Liver (tissue), 9 donors: ENCODE data around the gene DAZL. TPM values are rescaled to one million over a fixed set of nuclear protein-coding genes. Genes with fewer than 3 reads are reported as not detected.

Experiments used
- DNase-seq: peaks from one replicate; pipeline ENCODE4 v3.0.0-alpha.2; 2017; ENCODE audit warnings: low spot score
- H3K27ac ChIP-seq, 2 donors: one replicate each; pipeline ENCODE4 v1.7.0; 2013; ENCODE audit warnings: inconsistent platforms in 2 of 2, low read length in 2 of 2, control low read depth in 1 of 2, low read depth in 1 of 2, mild to moderate bottlenecking in 1 of 2
- H3K27me3 ChIP-seq, 4 donors: one replicate each; pipeline versions ENCODE4 v1.6.1 to v1.7.0; 2013; ENCODE audit warnings: low read length in 3 of 4, inconsistent platforms in 1 of 4, mild to moderate bottlenecking in 1 of 4, moderate library complexity in 1 of 4; ENCODE audit not compliant: control insufficient read depth in 4 of 4, insufficient read depth in 4 of 4
- H3K36me3 ChIP-seq, 4 donors: one replicate each; pipeline versions ENCODE4 v1.6.1 to v1.7.0; 2013; ENCODE audit warnings: low read length in 3 of 4, mild to moderate bottlenecking in 3 of 4, low read depth in 1 of 4, moderate library complexity in 1 of 4; ENCODE audit not compliant: control insufficient read depth in 4 of 4, insufficient read depth in 3 of 4
- H3K4me1 ChIP-seq, 4 donors: one replicate each; pipeline versions ENCODE4 v1.6.1 to v1.7.0; 2013; ENCODE audit warnings: low read length in 3 of 4, mild to moderate bottlenecking in 3 of 4, moderate library complexity in 1 of 4; ENCODE audit not compliant: control insufficient read depth in 4 of 4, insufficient read depth in 4 of 4
- H3K4me3 ChIP-seq, 3 donors: one replicate each; pipeline versions ENCODE4 v1.6.1 to v1.7.0; 2013; ENCODE audit warnings: low read length in 3 of 3, control low read depth in 1 of 3, low read depth in 1 of 3, mild to moderate bottlenecking in 1 of 3
- H3K9ac ChIP-seq, 2 donors: one replicate each; pipeline ENCODE4 v1.7.0; 2013; ENCODE audit warnings: low read length in 2 of 2, mild to moderate bottlenecking in 2 of 2, moderate library complexity in 2 of 2, control low read depth in 1 of 2, low read depth in 1 of 2
- H3K9me3 ChIP-seq, 4 donors: one replicate each; pipeline versions ENCODE4 v1.6.1 to v1.7.0; 2013; ENCODE audit warnings: low read length in 3 of 4; ENCODE audit not compliant: control insufficient read depth in 4 of 4
- ATF3 ChIP-seq: IDR thresholded peaks from 2 replicates; pipeline ENCODE4 v1.6.1; 2016; ENCODE audit warnings: antibody characterized with exemption
- CTCF ChIP-seq: fragments of 150-350 bp; IDR thresholded peaks from 2 replicates; pipeline ENCODE4 v1.5.1; 2017; ENCODE audit warnings: improper control_type of control experiment, low read depth, low read length; ENCODE audit not compliant: missing input control
- EGR1 ChIP-seq, 2 donors: IDR thresholded peaks; 2 replicates each; pipeline ENCODE4 v1.6.1; 2016 to 2018; ENCODE audit warnings: antibody characterized with exemption in 2 of 2, low read depth in 2 of 2
- FOXA1 ChIP-seq: IDR thresholded peaks from 2 replicates; pipeline ENCODE4 v1.6.1; 2016; ENCODE audit warnings: antibody characterized with exemption
- GABPA ChIP-seq, 2 donors: IDR thresholded peaks in 1 of 2; conservative IDR thresholded peaks in 1 of 2; 2 replicates each; pipeline ENCODE4 v1.6.1; 2016; ENCODE audit warnings: antibody characterized with exemption in 2 of 2, mild to moderate bottlenecking in 1 of 2, moderate library complexity in 1 of 2
- HNF4G ChIP-seq: IDR thresholded peaks from 2 replicates; pipeline ENCODE4 v1.6.1; 2016; ENCODE audit warnings: antibody characterized with exemption
- NR2F2 ChIP-seq: IDR thresholded peaks from 2 replicates; pipeline ENCODE4 v1.6.1; 2016; ENCODE audit warnings: antibody characterized with exemption
- RAD21 ChIP-seq, 2 donors: IDR thresholded peaks; 2 replicates each; pipeline ENCODE4 v1.6.1; 2016; ENCODE audit warnings: antibody characterized with exemption in 2 of 2, mild to moderate bottlenecking in 2 of 2
- REST ChIP-seq: IDR thresholded peaks from 2 replicates; pipeline ENCODE4 v1.6.1; 2016; ENCODE audit warnings: antibody characterized with exemption, mild to moderate bottlenecking
- RXRA ChIP-seq, 2 donors: IDR thresholded peaks; 2 replicates each; pipeline ENCODE4 v1.6.1; 2017 to 2018; ENCODE audit warnings: antibody characterized with exemption in 2 of 2, mild to moderate bottlenecking in 1 of 2
- SP1 ChIP-seq: IDR thresholded peaks from 2 replicates; pipeline ENCODE4 v1.6.1; 2018; ENCODE audit warnings: antibody characterized with exemption, mild to moderate bottlenecking
- TAF1 ChIP-seq: conservative IDR thresholded peaks from 2 replicates; pipeline ENCODE4 v1.6.1; 2016; ENCODE audit warnings: antibody characterized with exemption, mild to moderate bottlenecking
- YY1 ChIP-seq: IDR thresholded peaks from 2 replicates; pipeline ENCODE4 v1.6.1; 2016; ENCODE audit warnings: antibody characterized with exemption, mild to moderate bottlenecking
- ZBTB33 ChIP-seq: IDR thresholded peaks from 2 replicates; pipeline ENCODE4 v1.6.1; 2016; ENCODE audit warnings: antibody characterized with exemption
- WGBS: extraction: QIAGEN DNeasy Blood & Tissue Kit; methylation state at CpG from one replicate; pipeline ENCODE4 v1.1.7; 2013; 5-methylcytosine and 5-hydroxymethylcytosine counted together
- polyA plus RNA-seq, 2 donors: library from polyadenylated mRNA; stranded (reverse) in 1 of 2; unstranded in 1 of 2; fragments of 200-250 nt in 1 of 2; fragments of >200 nt in 1 of 2; fragmentation: Nextera tagmentation in 1 of 2; extraction: Ambion mirVana in 1 of 2; gene quantifications; one replicate each; pipeline versions ENCODE4 v1.2.1 to v1.2.3, GENCODE V29; 2013 to 2015
- total RNA-seq, 2 donors: library from RNA; depleted of rRNA; stranded (reverse); fragments of >200 nt; gene quantifications; one replicate each; pipeline ENCODE4 v1.2.3, GENCODE V29; 2014
- donor health status: healthy.
- donor health status: healthy.
- donor health status: healthy.
- donor health status: healthy.
- donor health status: healthy.

The DAZL gene
- total and polyA plus RNA-seq, 4 donors = not detected

- H3K4me1 ChIP-seq = no peaks in the 10 kb centered on the region
- no peak for DNase-seq
- 71% methylated on average over 3 of the region's 3 CpGs for WGBS
- H3K27ac ChIP-seq = no peak overlapping the region
- H3K36me3 ChIP-seq = no peaks in the 10 kb centered on the region
- peaks cover 0 to 3% (median 0%) of the 10 kb centered on the region in 4 donors for H3K9me3 ChIP-seq
- no peak overlapping the region for H3K9ac ChIP-seq
- no peaks in the 10 kb centered on the region for H3K27me3 ChIP-seq
- TF ChIP-seq RXRA (IDR thresholded peaks at IDR 0.05) (no peak), ATF3 (no peak), SP1 (no peak), CTCF (no peak), HNF4G (no peak), YY1 (no peak), FOXA1 (no peak), ZBTB33 (no peak), RAD21 (IDR thresholded peaks at IDR 0.05) (no peak), EGR1 (IDR thresholded peaks at IDR 0.05; ENCODE audit: low read depth in 2 of 2) (no peak), NR2F2 (no peak), GABPA (IDR thresholded peaks at IDR 0.05 in 1 of 2, conservative IDR thresholded peaks at IDR 0.05 in 1 of 2) (no peak)
- no peak overlapping the region for H3K4me3 ChIP-seq
These were observed 28.7 kb upstream of the DAZL start for GRCh38 chr3:16633948-16634347.

GRCh38 chr3:16632395-16632794 lies 27.2 kb upstream of the DAZL start:
- H3K9ac ChIP-seq = no peak overlapping the region
- no peak overlapping the region for H3K4me3 ChIP-seq
- TF ChIP-seq NR2F2 (no peak), RXRA (IDR thresholded peaks at IDR 0.05) (no peak), TAF1 (no peak), EGR1 (IDR thresholded peaks at IDR 0.05; ENCODE audit: low read depth in 2 of 2) (no peak)
- no peaks in the 10 kb centered on the region for H3K36me3 ChIP-seq
- H3K27ac ChIP-seq = no peak overlapping the region
- H3K9me3 ChIP-seq = peaks cover 0 to 3% (median 0%) of the 10 kb centered on the region in 4 donors
- H3K4me1 ChIP-seq = no peaks in the 10 kb centered on the region
- DNase-seq = no peak
- 67% methylated on average over 2 of the region's 2 CpGs for WGBS
- no peaks in the 10 kb centered on the region for H3K27me3 ChIP-seq

- Histone ChIP-seq H3K4me1 (peaks cover 0 to 9% (median 0%) of the 10 kb centered on the region in 4 donors), H3K36me3 (no peaks in the 10 kb centered on the region), H3K4me3 (no peak overlapping the region), H3K27me3 (no peaks in the 10 kb centered on the region), H3K27ac (no peak overlapping the region), H3K9me3 (peaks cover 0 to 1% (median 0%) of the 10 kb centered on the region in 4 donors), H3K9ac (no peak overlapping the region)
- DNase-seq = no peak
- TF ChIP-seq EGR1 (IDR thresholded peaks at IDR 0.05; ENCODE audit: low read depth in 2 of 2) = no peak
- no peak for TF ChIP-seq REST
- TF ChIP-seq CTCF = no peak
- TF ChIP-seq RAD21 (IDR thresholded peaks at IDR 0.05) = no peak
- TF ChIP-seq GABPA (IDR thresholded peaks at IDR 0.05 in 1 of 2, conservative IDR thresholded peaks at IDR 0.05 in 1 of 2) = no peak
- no peak for TF ChIP-seq HNF4G
- TF ChIP-seq ZBTB33 = no peak
- no peak for TF ChIP-seq ATF3
- no peak for TF ChIP-seq RXRA (IDR thresholded peaks at IDR 0.05)
- TF ChIP-seq NR2F2 = no peak
These were observed 13.5 kb upstream of the DAZL start for GRCh38 chr3:16618721-16619120.
